ENCODE measurements around the gene C12orf57.

DNA sequence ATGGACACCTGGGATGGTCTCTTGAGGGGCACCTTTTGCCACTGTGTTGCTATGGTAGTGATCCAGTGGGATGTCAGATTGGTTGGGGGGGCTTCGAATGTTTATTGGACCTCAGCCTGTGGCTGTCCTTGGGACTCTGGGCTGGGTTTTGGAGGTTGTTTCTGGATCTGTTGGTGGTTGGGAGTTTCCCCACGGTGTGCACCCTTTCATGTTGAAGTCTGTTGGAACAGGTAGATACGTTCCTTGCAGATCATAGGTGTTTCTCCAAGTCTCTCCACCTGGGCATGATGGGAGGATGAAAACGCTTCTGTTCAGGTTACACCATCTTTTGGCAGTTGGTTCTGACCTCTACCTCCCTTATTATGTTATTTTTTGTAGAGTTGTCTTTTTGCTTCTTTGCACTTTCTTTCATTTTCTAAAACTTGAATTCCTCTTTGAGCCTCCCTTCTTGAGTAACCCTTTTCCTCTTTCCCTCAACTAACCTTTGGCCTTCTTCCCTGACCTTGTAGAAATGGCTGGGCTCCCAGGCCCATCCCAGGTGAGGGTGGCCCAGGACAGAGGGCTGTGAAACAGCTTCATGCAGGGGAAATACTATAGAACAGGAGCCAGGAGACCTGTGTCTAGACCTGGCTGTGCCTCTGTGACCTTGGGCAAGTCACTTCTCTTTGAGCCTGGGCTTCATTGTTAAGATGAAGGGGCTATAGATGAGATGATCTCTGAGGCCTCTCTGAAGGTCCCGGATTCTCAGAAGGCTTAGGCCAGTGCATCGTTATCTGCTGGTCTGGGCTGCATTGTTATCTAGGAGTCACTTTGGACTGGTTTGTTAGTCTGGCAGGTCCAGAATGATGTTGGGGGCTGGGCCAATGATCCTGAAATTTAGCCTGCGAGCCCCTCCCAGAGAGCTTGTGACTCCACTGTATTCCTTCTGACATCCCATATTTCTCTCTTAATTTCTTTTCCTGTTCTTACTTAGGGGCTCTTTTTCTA is 14.1 kb upstream of the C12orf57 start:
- TF ChIP-seq, protein P1, sequence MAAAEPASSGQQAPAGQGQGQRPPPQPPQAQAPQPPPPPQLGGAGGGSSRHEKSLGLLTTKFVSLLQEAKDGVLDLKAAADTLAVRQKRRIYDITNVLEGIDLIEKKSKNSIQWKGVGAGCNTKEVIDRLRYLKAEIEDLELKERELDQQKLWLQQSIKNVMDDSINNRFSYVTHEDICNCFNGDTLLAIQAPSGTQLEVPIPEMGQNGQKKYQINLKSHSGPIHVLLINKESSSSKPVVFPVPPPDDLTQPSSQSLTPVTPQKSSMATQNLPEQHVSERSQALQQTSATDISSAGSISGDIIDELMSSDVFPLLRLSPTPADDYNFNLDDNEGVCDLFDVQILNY (CRISPR knock-in tag; IDR thresholded peaks at IDR 0.05) = no peak
- TF ChIP-seq, protein P2, sequence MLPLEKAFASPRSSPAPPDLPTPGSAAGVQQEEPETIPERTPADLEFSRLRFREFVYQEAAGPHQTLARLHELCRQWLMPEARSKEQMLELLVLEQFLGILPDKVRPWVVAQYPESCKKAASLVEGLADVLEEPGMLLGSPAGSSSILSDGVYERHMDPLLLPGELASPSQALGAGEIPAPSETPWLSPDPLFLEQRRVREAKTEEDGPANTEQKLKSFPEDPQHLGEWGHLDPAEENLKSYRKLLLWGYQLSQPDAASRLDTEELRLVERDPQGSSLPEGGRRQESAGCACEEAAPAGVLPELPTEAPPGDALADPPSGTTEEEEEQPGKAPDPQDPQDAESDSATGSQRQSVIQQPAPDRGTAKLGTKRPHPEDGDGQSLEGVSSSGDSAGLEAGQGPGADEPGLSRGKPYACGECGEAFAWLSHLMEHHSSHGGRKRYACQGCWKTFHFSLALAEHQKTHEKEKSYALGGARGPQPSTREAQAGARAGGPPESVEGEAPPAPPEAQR (CRISPR knock-in tag; IDR thresholded peaks at IDR 0.05) = no peak
- TF ChIP-seq, protein P3, sequence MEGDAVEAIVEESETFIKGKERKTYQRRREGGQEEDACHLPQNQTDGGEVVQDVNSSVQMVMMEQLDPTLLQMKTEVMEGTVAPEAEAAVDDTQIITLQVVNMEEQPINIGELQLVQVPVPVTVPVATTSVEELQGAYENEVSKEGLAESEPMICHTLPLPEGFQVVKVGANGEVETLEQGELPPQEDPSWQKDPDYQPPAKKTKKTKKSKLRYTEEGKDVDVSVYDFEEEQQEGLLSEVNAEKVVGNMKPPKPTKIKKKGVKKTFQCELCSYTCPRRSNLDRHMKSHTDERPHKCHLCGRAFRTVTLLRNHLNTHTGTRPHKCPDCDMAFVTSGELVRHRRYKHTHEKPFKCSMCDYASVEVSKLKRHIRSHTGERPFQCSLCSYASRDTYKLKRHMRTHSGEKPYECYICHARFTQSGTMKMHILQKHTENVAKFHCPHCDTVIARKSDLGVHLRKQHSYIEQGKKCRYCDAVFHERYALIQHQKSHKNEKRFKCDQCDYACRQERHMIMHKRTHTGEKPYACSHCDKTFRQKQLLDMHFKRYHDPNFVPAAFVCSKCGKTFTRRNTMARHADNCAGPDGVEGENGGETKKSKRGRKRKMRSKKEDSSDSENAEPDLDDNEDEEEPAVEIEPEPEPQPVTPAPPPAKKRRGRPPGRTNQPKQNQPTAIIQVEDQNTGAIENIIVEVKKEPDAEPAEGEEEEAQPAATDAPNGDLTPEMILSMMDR (IDR thresholded peaks at IDR 0.05) = no peak
- TF ChIP-seq ZNF263 (CRISPR knock-in tag; IDR thresholded peaks at IDR 0.05; ENCODE audit: low read depth) = no peak
- TF ChIP-seq, protein P4, sequence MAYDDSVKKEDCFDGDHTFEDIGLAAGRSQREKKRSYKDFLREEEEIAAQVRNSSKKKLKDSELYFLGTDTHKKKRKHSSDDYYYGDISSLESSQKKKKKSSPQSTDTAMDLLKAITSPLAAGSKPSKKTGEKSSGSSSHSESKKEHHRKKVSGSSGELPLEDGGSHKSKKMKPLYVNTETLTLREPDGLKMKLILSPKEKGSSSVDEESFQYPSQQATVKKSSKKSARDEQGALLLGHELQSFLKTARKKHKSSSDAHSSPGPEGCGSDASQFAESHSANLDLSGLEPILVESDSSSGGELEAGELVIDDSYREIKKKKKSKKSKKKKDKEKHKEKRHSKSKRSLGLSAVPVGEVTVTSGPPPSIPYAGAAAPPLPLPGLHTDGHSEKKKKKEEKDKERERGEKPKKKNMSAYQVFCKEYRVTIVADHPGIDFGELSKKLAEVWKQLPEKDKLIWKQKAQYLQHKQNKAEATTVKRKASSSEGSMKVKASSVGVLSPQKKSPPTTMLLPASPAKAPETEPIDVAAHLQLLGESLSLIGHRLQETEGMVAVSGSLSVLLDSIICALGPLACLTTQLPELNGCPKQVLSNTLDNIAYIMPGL (CRISPR knock-in tag; IDR thresholded peaks at IDR 0.05) = no peak
- TF ChIP-seq, protein P5, sequence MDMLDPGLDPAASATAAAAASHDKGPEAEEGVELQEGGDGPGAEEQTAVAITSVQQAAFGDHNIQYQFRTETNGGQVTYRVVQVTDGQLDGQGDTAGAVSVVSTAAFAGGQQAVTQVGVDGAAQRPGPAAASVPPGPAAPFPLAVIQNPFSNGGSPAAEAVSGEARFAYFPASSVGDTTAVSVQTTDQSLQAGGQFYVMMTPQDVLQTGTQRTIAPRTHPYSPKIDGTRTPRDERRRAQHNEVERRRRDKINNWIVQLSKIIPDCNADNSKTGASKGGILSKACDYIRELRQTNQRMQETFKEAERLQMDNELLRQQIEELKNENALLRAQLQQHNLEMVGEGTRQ (CRISPR knock-in tag; IDR thresholded peaks at IDR 0.05) = no peak
- TF ChIP-seq, protein P6, sequence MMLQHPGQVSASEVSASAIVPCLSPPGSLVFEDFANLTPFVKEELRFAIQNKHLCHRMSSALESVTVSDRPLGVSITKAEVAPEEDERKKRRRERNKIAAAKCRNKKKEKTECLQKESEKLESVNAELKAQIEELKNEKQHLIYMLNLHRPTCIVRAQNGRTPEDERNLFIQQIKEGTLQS (CRISPR knock-in tag; conservative IDR thresholded peaks at IDR 0.05) = no peak
- no peak for TF ChIP-seq FOXK1 (CRISPR knock-in tag; IDR thresholded peaks at IDR 0.05)
- TF ChIP-seq ZNF138 (CRISPR knock-in tag; conservative IDR thresholded peaks at IDR 0.05) = no peak
- no peak for TF ChIP-seq NR1H2 (CRISPR knock-in tag; IDR thresholded peaks at IDR 0.05)
- no peak for TF ChIP-seq RORB (CRISPR knock-in tag; IDR thresholded peaks at IDR 0.05)
- TF ChIP-seq CREM (CRISPR knock-in tag; IDR thresholded peaks at IDR 0.05) = no peak
- TF ChIP-seq ZNF317 (CRISPR knock-in tag; IDR thresholded peaks at IDR 0.05; ENCODE audit: borderline replicate concordance, low read depth) = no peak
- no peak for TF ChIP-seq TCF7 (CRISPR knock-in tag; IDR thresholded peaks at IDR 0.05; ENCODE audit: low read depth)
